ENCODE data around the gene ZMYM2.

ZMYM2 gene

DNA sequence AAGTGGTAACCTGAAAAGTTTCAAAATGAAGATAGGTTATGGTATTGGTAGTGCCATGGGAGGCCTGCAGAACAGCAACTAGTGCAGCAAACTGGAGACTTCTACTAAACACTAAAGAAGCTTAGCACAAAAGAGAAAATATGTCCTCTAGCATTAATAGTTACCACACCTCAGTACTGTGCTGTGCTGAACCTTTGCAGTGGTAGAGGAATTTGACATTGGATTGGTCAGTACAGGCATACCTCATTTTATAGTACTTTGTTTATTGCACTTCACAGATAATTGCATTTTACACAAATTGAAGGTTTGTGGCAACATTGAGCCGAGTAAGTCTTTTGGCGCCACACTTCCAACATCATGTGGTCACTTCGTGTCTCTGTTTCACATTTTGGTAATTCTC lies 40.4 kb downstream of the ZMYM2 start:
- in situ Hi-C loops (cut with HindIII; ENCODE audit: low pct_unique_long_range_greater_than_20kb, low sequenced_read_pairs): no loop called here
- TF ChIP-seq JUND (IDR thresholded peaks at IDR 0.05; ENCODE audit: low read depth): no peak

DNA sequence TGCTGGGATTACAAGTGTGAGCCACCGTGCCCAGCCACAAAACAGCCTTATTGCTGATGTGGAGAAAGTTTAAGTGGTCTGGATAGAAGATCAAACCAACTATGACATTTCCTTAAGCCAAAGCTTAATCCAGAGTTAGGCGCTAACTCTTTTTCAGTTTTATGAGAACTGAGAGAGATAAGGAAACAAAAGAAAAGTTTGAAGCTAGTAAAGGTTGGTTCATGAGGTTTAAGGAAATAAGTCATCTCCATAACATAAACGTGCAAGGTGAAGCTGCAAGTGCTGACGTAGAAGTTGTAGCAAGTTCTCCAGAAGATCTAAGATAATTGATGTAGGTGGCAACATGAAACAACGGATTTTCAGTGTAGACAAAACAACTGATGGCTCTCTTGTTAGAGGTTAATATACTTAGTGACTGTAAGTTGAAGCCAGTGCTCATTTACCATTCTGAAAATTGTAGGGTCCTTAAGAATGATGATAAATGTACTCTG lies 41.6 kb downstream of the ZMYM2 start:
- in situ Hi-C loops (cut with HindIII; ENCODE audit: low pct_unique_long_range_greater_than_20kb, low sequenced_read_pairs): no loop called here
- no peak for TF ChIP-seq JUND (IDR thresholded peaks at IDR 0.05; ENCODE audit: low read depth)
- no peak for DNase-seq (ENCODE audit: low read depth in 1 of 2, low spot score in 1 of 2)

More for the DNA sequence above, 40.4 kb downstream of the ZMYM2 start:
- DNase-seq (ENCODE audit: low read depth in 1 of 2, low spot score in 1 of 2): no peak

DNA sequence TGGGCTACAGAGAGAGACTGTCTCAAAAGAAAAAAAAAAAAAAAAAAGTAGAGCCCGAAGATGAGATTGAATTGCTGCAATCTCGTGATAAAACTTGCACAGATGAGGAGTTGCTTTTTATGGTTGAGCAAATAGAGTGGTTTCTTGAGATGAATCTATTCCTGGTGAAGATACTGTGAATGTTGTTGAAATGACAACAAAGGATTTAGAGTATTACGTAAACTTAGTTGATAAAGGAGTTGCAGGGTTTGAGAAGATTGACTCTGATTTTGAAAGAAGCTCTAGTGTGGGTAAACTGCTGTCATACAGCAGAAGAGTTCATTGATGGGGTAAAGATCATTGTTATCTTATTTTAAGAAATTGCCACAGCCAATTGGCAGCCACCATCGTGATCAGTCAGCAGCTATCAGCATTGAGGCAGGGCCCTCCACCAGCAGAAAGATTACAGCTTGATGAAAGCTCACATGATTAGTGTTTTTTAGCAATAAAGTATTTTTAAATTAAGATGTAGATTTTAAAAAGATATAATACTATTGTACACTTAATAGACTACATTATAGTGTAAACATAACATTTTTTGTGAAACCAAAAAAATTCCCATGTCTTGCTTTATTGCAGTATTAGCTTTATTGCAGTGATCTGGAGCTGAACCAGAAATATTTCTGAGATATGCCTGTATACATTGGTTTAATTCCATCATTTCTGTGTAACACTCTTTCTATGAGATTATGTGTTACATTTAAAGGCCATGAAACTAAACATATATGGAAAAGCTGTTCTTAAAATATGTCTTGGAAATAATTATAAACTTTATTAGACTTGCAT lies 43.1 kb downstream of the ZMYM2 start:
- in situ Hi-C loops (cut with HindIII; ENCODE audit: low pct_unique_long_range_greater_than_20kb, low sequenced_read_pairs): no loop called here
- no peak for TF ChIP-seq JUND (IDR thresholded peaks at IDR 0.05; ENCODE audit: low read depth)
- no peak for DNase-seq (ENCODE audit: low read depth in 1 of 2, low spot score in 1 of 2)

DNA sequence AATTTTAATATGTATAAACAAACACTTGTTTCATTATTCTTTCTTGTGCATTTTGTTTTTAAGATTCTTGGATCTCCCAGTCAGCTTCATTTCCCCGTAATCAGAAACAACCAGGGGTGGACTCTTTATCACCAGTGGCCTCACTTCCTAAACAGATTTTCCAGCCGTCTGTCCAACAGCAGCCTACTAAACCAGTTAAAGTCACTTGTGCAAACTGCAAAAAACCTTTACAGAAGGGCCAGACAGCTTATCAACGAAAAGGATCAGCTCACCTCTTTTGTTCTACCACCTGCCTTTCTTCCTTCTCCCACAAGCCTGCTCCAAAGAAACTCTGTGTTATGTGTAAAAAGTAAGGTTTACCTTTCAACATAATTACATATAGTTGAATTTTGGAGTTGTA lies 44.3 kb downstream of the ZMYM2 start:
- TF ChIP-seq JUND (IDR thresholded peaks at IDR 0.05; ENCODE audit: low read depth): no peak
- DNase-seq (ENCODE audit: low read depth in 1 of 2, low spot score in 1 of 2): no peak
- in situ Hi-C loops (cut with HindIII; ENCODE audit: low pct_unique_long_range_greater_than_20kb, low sequenced_read_pairs): no loop called here

DNA sequence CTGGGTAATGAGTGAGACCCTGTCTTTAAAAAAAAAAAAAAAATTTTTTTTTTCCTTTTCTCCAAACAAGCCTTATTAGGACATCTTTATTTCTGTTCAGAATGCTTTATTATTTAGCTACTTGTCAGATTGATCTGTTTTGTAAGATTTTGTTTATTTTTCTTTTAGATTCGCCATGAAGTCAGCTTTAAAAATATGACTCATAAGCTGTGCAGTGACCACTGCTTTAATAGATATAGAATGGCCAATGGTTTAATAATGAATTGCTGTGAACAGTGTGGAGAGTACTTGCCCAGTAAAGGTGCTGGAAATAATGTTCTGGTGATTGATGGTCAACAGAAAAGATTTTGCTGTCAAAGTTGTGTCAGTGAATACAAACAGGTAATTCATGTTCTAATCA lies 47.7 kb downstream of the ZMYM2 start:
- no peak for DNase-seq (ENCODE audit: low read depth in 1 of 2, low spot score in 1 of 2)
- in situ Hi-C loops (cut with HindIII; ENCODE audit: low pct_unique_long_range_greater_than_20kb, low sequenced_read_pairs): no loop called here
- TF ChIP-seq JUND (IDR thresholded peaks at IDR 0.05; ENCODE audit: low read depth): no peak

DNA sequence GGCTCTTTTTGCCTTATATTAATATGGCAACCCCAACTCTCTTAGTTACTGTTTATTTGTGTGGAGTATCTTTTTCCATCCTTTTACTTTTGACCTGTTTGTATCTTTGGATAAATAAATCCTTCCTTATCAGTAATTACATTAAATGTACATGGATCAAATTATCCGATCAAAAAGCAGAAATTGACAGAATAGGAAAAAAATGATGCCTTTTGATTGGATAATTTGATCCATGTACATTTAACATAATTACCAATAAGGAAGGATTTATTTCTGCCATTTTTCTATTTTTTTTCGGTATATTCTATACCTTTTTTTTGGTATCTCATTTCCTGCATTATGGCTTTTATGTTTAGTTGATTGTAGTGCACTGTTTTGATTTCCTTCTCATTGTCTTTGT lies 57.2 kb downstream of the ZMYM2 start:
- DNase-seq (ENCODE audit: low read depth in 1 of 2, low spot score in 1 of 2): no peak
- TF ChIP-seq JUND (IDR thresholded peaks at IDR 0.05; ENCODE audit: low read depth): no peak
- in situ Hi-C loops (cut with HindIII; ENCODE audit: low pct_unique_long_range_greater_than_20kb, low sequenced_read_pairs): no loop called here

DNA sequence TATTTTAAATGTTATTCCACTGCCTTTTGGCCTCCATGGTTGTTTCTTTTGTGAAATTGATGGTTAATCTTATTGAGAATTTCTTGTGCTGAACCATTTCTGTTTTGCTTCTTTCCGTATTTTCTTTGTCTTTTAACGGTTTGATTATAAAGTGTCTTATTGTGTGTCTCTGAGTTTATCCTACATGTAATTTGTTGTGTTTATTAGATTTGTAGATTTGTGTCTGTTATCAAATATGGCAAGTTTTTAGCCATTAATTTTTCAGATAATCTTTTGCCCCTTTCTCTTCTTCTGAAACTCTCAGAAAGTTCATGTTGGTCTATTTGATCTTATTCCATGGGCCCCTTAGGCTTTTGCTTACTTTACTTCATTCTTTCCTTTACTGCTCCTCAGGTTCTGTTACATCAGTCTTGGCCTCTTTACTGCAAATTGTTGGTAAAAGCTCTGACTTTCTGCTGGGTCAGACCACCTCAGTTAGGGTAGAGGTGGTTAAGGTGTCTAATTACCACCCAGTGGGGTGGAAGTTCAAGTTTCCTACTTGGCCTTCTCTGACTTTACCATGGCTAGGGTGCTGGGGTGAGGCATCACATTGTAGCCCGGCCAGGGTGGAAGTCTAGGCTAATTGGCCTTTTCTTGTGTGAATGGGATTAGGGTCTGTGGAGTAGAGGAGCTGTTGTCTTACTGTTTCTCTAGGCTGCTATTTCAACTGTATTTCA lies 58.3 kb downstream of the ZMYM2 start:
- no peak for TF ChIP-seq JUND (IDR thresholded peaks at IDR 0.05; ENCODE audit: low read depth)
- in situ Hi-C loops (cut with HindIII; ENCODE audit: low pct_unique_long_range_greater_than_20kb, low sequenced_read_pairs): no loop called here
- no peak for DNase-seq (ENCODE audit: low read depth in 1 of 2, low spot score in 1 of 2)

DNA sequence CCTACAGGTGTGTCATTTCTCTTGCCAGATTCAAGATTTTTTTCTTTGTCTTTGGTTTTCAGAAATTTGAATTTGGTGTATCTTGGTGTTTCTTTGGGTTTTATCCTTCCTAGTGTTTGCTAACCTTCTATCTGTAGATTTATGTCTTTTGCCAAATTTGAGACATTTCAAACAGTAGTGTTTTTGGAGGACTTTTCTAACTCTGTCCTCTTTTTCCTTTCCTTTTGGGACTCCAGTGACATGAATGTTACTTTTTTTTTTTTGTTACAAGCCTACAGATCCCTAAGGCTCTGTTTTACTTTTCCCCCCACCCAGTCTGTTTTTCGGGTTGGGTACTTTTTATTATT lies 58.8 kb downstream of the ZMYM2 start:
- in situ Hi-C loops (cut with HindIII; ENCODE audit: low pct_unique_long_range_greater_than_20kb, low sequenced_read_pairs): no loop called here
- TF ChIP-seq JUND (IDR thresholded peaks at IDR 0.05; ENCODE audit: low read depth): no peak
- DNase-seq (ENCODE audit: low read depth in 1 of 2, low spot score in 1 of 2): no peak

DNA sequence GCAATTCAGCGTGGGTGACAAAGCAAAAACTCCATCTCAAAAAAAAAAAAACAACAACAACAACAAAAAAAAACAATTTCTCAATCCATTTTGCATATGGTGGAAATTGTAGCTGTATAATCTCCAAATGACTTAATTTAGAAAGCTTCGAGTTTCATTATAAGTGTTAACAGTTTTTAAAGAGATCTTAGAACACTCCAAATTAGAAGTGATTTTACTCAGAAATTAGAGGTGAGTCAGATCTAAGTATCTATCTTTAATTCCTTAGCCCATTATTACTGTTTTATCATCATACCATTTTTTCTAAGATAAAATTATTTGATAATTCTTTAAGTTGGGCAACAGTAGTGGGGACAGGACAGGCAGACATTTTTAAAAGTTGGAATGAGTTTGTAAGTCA lies 60.5 kb downstream of the ZMYM2 start:
- TF ChIP-seq JUND (IDR thresholded peaks at IDR 0.05; ENCODE audit: low read depth): no peak

DNA sequence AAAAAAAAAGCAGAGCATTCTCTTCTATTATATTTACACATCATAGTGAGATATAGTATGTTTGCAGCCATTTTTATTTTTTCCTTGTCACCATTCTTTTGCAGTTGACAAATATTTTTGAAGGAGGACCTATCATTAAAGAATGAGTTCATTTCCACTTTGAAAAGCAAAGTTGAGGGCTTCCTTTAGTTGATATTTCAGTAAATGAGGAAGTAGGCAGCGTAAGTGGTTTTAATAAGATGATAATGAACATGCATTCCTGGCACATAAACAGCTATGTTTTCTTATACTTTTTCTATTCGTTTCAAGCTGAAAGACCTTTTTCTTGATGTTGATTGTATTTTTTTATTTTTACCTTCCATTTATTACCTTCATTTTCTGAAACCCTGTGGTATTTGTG lies 66.2 kb downstream of the ZMYM2 start:
- no peak for TF ChIP-seq JUND (IDR thresholded peaks at IDR 0.05; ENCODE audit: low read depth)
- in situ Hi-C loops (cut with HindIII; ENCODE audit: low pct_unique_long_range_greater_than_20kb, low sequenced_read_pairs): no loop called here
- DNase-seq (ENCODE audit: low read depth in 1 of 2, low spot score in 1 of 2): no peak

More for the DNA sequence above, 60.5 kb downstream of the ZMYM2 start:
- in situ Hi-C loops (cut with HindIII; ENCODE audit: low pct_unique_long_range_greater_than_20kb, low sequenced_read_pairs): no loop called here
- no peak for DNase-seq (ENCODE audit: low read depth in 1 of 2, low spot score in 1 of 2)

DNA sequence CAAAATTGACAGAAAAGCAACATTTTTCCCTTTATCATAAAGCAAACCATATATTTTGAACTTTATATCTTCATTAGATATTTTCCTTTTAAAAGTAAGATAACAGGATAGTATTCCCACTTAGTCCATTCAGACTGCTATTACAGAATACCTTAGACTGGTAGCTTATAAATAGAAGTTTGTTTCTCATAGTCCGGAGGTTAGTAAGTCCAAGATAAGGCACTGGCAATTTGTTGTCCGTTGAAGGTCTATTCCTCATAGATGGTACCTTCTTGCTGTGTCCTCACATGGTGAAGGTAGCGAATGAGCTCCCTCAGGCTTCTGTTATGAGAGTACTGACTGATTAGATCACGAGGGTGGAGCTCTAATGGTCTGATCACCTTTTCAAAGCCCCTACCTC lies 70.4 kb downstream of the ZMYM2 start:
- in situ Hi-C loops (cut with HindIII; ENCODE audit: low pct_unique_long_range_greater_than_20kb, low sequenced_read_pairs): no loop called here
- no peak for DNase-seq (ENCODE audit: low read depth in 1 of 2, low spot score in 1 of 2)
- TF ChIP-seq JUND (IDR thresholded peaks at IDR 0.05; ENCODE audit: low read depth): no peak

DNA sequence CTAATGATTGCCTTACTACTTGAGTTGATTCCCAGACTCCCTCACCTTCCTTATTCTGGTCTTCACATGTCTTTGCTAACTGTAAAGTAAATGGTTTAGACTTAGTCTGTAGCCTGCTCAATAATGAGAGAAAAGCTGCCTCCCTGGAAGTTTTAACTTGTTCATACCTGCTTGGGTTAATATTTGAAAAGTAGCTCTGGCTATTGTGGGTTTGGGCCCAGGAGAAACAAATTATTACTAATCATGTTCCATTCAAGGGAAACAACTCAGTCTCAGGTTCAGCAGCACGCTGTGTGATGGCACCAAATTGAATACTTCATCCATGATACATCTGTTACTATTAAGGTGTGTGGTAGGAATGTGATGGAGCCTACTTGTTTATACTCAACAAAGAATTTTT lies 75.0 kb downstream of the ZMYM2 start:
- in situ Hi-C loops (cut with HindIII; ENCODE audit: low pct_unique_long_range_greater_than_20kb, low sequenced_read_pairs): no loop called here
- no peak for TF ChIP-seq JUND (IDR thresholded peaks at IDR 0.05; ENCODE audit: low read depth)
- DNase-seq (ENCODE audit: low read depth in 1 of 2, low spot score in 1 of 2): no peak

DNA sequence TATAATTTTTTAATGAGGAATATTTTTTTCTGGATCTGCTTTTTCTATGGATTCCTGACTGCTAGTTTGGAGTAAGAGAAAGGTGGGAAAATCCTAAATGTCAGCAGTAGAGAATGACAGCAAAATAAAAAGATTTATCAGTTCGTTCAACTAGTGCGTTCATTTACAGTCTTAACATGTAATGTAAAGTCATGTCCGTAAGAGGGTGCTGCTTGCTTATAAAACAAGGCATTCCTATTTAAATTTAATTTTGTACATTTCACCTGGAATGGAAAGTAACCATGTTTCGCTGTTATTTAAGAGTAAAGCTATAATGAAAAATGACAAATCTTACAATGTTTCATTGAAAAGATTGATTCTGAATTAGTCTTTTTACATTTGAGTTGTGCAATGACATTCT lies 76.6 kb downstream of the ZMYM2 start:
- in situ Hi-C loops (cut with HindIII; ENCODE audit: low pct_unique_long_range_greater_than_20kb, low sequenced_read_pairs): no loop called here
- TF ChIP-seq JUND (IDR thresholded peaks at IDR 0.05; ENCODE audit: low read depth): no peak
- DNase-seq (ENCODE audit: low read depth in 1 of 2, low spot score in 1 of 2): peak in 1 of 2 experiments; percentile 18

Data from T47D (cell line).